ENCODE measurements around the gene CEP290.

- TF ChIP-seq KLF15 (CRISPR knock-in tag; IDR thresholded peaks at IDR 0.05; ENCODE audit: borderline replicate concordance) (no peak), DMAP1 (CRISPR knock-in tag; IDR thresholded peaks at IDR 0.05) (no peak), MXI1 (IDR thresholded peaks at IDR 0.05; ENCODE audit: borderline replicate concordance, low read depth, low read length) (no peak), NCOR1 (IDR thresholded peaks at IDR 0.05; ENCODE audit: borderline replicate concordance, low read length) (no peak), ZBTB40 (IDR thresholded peaks at IDR 0.05) (no peak), ZBTB40 (CRISPR knock-in tag; IDR thresholded peaks at IDR 0.05) (no peak), POLR2AphosphoS5 (IDR thresholded peaks at IDR 0.05; ENCODE audit: low read depth, low read length) (no peak)
- TF ChIP-seq, protein P1, sequence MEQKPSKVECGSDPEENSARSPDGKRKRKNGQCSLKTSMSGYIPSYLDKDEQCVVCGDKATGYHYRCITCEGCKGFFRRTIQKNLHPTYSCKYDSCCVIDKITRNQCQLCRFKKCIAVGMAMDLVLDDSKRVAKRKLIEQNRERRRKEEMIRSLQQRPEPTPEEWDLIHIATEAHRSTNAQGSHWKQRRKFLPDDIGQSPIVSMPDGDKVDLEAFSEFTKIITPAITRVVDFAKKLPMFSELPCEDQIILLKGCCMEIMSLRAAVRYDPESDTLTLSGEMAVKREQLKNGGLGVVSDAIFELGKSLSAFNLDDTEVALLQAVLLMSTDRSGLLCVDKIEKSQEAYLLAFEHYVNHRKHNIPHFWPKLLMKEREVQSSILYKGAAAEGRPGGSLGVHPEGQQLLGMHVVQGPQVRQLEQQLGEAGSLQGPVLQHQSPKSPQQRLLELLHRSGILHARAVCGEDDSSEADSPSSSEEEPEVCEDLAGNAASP (CRISPR knock-in tag; IDR thresholded peaks at IDR 0.05; ENCODE audit: borderline replicate concordance): no peak
- TF ChIP-seq, protein P2, sequence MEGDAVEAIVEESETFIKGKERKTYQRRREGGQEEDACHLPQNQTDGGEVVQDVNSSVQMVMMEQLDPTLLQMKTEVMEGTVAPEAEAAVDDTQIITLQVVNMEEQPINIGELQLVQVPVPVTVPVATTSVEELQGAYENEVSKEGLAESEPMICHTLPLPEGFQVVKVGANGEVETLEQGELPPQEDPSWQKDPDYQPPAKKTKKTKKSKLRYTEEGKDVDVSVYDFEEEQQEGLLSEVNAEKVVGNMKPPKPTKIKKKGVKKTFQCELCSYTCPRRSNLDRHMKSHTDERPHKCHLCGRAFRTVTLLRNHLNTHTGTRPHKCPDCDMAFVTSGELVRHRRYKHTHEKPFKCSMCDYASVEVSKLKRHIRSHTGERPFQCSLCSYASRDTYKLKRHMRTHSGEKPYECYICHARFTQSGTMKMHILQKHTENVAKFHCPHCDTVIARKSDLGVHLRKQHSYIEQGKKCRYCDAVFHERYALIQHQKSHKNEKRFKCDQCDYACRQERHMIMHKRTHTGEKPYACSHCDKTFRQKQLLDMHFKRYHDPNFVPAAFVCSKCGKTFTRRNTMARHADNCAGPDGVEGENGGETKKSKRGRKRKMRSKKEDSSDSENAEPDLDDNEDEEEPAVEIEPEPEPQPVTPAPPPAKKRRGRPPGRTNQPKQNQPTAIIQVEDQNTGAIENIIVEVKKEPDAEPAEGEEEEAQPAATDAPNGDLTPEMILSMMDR (CRISPR knock-in tag; IDR thresholded peaks at IDR 0.05): no peak
Measured at GRCh38 chr12:88156075-88156654, 14.3 kb upstream of the CEP290 start.
